NCI-H82 (cell line): ENCODE data around the gene DHX15.

Experiments
- DNase-seq: peaks from one replicate; lab custom pipeline; 2025; lab: John Stamatoyannopoulos, UW

DHX15 gene

DNA sequence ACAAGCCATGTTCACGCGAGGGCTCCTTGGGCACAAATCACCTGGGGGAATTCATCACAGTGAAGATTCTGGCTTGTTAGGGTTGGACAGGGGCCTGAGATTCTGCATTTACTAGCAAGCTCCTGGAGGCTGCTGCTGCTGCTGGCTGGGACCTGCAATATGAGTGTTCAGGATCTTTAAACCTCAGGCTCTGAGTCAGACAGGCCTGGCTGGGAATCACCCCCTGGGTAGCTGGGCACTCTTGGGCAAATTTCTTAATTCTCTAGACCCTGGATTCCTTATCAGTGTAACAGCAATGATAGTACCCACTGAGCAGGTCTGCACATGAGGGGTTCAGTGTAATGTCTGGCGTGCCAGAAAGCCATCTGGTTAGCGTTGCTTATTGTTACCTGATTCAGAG lies 101.5 kb downstream of the DHX15 start:
- no peak for DNase-seq

DNA sequence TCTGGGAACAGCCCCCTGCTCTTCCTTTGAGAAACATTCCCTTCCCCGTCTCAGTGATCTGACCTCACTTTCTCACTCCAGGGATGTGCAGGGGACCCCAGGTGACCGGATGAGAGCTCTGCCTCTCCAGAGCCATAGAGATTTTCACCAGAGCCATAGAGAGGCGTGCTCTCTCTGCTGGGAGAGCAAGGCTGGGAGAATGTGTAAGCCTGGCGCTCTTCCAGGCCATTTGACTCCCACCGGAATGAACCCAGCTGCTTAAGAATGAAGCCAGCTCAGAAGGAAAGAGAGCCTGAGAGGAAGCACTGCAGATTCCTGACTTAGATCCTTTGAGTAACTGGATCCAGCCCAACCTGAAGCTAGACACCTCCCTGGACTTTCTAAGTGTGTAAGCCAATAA lies 106.4 kb downstream of the DHX15 start:
- DNase-seq: peak; percentile 66
